Hepatocyte (in vitro differentiated cells): ENCODE results near the gene GRK4. TPM values are rescaled to one million over a fixed set of nuclear protein-coding genes. Genes with fewer than 3 reads are reported as not detected.

ENCODE experiments used
- DNase-seq: peaks from one replicate; pipeline ENCODE4 v3.0.0-alpha.2; 2016; ENCODE audit warnings: low spot score
- H2AFZ ChIP-seq: fragments of 200-600 bp; sonication (generic); 2 replicates; pipeline ENCODE4 v1.6.0; 2016; ENCODE audit warnings: antibody characterized with exemption, mild to moderate bottlenecking
- H3K27ac ChIP-seq: fragments of 200-600 bp; sonication (generic); 2 replicates; pipeline ENCODE4 v1.5.1; 2016; ENCODE audit warnings: mild to moderate bottlenecking
- H3K27me3 ChIP-seq: fragments of 200-600 bp; sonication (generic); 2 replicates; pipeline ENCODE4 v1.6.1; 2016
- H3K36me3 ChIP-seq: fragments of 200-600 bp; sonication (generic); replicated peaks from 2 replicates; pipeline ENCODE4 v1.5.1; 2016; ENCODE audit warnings: low read depth; ENCODE audit not compliant: insufficient read depth
- H3K4me1 ChIP-seq: fragments of 200-600 bp; sonication (generic); 2 replicates; pipeline ENCODE4 v1.5.1; 2016; ENCODE audit warnings: mild to moderate bottlenecking, moderate library complexity; ENCODE audit not compliant: insufficient read depth
- H3K4me2 ChIP-seq: fragments of 200-600 bp; sonication (generic); 2 replicates; pipeline ENCODE4 v1.6.0; 2016
- H3K4me3 ChIP-seq: fragments of 200-600 bp; sonication (generic); 2 replicates; pipeline ENCODE4 v1.5.1; 2016; ENCODE audit warnings: mild to moderate bottlenecking
- H3K79me2 ChIP-seq: fragments of 200-600 bp; sonication (generic); 2 replicates; pipeline ENCODE4 v1.6.0; 2017; ENCODE audit warnings: mild to moderate bottlenecking
- H3K9me2 ChIP-seq: fragments of 200-600 bp; sonication (generic); replicated peaks from 2 replicates; pipeline ENCODE4 v1.6.0; 2017; ENCODE audit warnings: mild to moderate bottlenecking; ENCODE audit not compliant: insufficient read depth
- H3K9me3 ChIP-seq: fragments of 200-600 bp; sonication (generic); 2 replicates; pipeline ENCODE4 v1.5.1; 2016; ENCODE audit warnings: low read depth, mild to moderate bottlenecking
- H4K20me1 ChIP-seq: fragments of 200-600 bp; sonication (generic); 2 replicates; pipeline ENCODE4 v1.6.0; 2016; ENCODE audit warnings: mild to moderate bottlenecking; ENCODE audit not compliant: insufficient read depth, poor library complexity, severe bottlenecking
- EZH2 ChIP-seq: fragments of 200-600 bp; sonication (generic); IDR thresholded peaks from 2 replicates; pipeline ENCODE4 v1.6.1; 2016; ENCODE audit warnings: antibody characterized with exemption, mild to moderate bottlenecking, borderline replicate concordance
- EZH2phosphoT487 ChIP-seq: fragments of 200-600 bp; sonication (generic); IDR thresholded peaks from one replicate; pipeline ENCODE4 v1.6.1; 2018; ENCODE audit warnings: antibody characterized with exemption, mild to moderate bottlenecking, low read depth, moderate library complexity; ENCODE audit not compliant: unreplicated experiment, severe bottlenecking
- WGBS: methylation state at CpG from one replicate; pipeline ENCODE4 v1.1.6; 2016; ENCODE audit warnings: low lambda C conversion rate; ENCODE audit errors: missing lambda C conversion rate; 5-methylcytosine and 5-hydroxymethylcytosine counted together
- polyA plus RNA-seq: library from polyadenylated mRNA; unstranded; fragments of >200 nt; fragmentation: Nextera tagmentation; extraction: Ambion mirVana; gene quantifications from 2 replicates; pipeline ENCODE4 v1.2.1, GENCODE V29; 2016
- total RNA-seq: library from RNA; depleted of rRNA; stranded (reverse); fragments of >200 nt; gene quantifications from 2 replicates; pipeline ENCODE4 v1.2.3, GENCODE V29; 2014
- TF ChIP-seq, protein P1 (sequence below): fragments of 200-600 bp; sonication (generic); IDR thresholded peaks from 2 replicates; pipeline ENCODE4 v1.5.1; 2016; ENCODE audit warnings: antibody characterized with exemption, mild to moderate bottlenecking; ENCODE audit not compliant: poor library complexity

The GRK4 gene
- total and polyA plus RNA-seq, 2 experiments from 2014 or later: 4.9 to 6.1 TPM

DNA sequence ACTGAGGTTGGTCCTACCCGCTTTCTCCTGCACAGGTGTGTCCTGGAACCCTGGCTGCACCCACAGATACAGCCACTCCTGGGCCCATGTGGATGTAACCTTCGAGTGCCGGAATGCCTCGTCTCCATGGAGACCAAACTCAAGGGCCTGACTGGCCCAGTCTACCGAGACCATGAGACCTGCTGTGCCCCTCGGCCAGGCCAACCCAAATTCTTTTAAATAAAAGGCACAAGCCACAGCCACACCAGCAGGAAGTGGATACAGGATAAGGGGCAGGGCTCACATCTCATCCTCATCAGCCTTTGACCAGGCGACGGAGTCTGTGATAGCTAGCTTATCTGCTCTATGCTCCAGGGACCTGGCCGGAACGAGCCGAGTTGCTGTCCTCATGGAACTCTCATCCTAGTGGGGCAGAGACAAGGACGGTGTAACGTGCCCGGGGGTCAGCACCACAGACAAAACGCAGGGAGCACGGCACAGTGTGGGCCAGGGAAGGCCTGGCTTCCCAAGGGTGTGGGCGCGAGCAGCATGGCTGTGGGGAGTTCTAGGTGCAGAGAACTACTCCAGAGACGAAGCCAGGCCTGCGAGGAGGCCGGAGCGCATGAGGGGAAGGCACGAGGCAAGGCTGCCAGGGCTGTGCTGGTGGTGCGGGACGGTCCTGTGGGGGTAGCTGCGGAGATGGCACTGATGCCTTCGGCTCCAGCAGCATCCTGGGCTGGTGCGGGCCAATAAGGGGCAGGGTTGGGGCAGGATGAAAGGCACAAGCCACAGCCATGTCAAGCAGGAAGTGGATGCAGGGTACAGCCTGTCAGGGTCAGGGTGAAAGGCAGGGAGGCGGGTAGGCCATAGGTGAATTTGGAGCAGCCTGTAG lies 22.9 kb upstream of the GRK4 start:
- Histone ChIP-seq H3K27ac (no peak overlapping the region), H3K4me2 (no peak overlapping the region), H3K9me3 (no peaks in the 10 kb centered on the region), H3K4me1 (peaks cover 16% of the 10 kb centered on the region), H3K4me3 (no peak overlapping the region), H3K79me2 (peaks cover 13% of the 10 kb centered on the region), H2AFZ (no peak overlapping the region), H3K27me3 (no peaks in the 10 kb centered on the region), H3K9me2 (no peaks in the 10 kb centered on the region), H3K36me3 (no peaks in the 10 kb centered on the region), H4K20me1 (no peaks in the 10 kb centered on the region)
- peak; percentile 3 for DNase-seq
- 97% methylated on average over 29 of the region's 29 CpGs for WGBS
- TF ChIP-seq EZH2 (no peak), EZH2phosphoT487 (no peak)
- TF ChIP-seq, protein P1, sequence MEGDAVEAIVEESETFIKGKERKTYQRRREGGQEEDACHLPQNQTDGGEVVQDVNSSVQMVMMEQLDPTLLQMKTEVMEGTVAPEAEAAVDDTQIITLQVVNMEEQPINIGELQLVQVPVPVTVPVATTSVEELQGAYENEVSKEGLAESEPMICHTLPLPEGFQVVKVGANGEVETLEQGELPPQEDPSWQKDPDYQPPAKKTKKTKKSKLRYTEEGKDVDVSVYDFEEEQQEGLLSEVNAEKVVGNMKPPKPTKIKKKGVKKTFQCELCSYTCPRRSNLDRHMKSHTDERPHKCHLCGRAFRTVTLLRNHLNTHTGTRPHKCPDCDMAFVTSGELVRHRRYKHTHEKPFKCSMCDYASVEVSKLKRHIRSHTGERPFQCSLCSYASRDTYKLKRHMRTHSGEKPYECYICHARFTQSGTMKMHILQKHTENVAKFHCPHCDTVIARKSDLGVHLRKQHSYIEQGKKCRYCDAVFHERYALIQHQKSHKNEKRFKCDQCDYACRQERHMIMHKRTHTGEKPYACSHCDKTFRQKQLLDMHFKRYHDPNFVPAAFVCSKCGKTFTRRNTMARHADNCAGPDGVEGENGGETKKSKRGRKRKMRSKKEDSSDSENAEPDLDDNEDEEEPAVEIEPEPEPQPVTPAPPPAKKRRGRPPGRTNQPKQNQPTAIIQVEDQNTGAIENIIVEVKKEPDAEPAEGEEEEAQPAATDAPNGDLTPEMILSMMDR: no peak

DNA sequence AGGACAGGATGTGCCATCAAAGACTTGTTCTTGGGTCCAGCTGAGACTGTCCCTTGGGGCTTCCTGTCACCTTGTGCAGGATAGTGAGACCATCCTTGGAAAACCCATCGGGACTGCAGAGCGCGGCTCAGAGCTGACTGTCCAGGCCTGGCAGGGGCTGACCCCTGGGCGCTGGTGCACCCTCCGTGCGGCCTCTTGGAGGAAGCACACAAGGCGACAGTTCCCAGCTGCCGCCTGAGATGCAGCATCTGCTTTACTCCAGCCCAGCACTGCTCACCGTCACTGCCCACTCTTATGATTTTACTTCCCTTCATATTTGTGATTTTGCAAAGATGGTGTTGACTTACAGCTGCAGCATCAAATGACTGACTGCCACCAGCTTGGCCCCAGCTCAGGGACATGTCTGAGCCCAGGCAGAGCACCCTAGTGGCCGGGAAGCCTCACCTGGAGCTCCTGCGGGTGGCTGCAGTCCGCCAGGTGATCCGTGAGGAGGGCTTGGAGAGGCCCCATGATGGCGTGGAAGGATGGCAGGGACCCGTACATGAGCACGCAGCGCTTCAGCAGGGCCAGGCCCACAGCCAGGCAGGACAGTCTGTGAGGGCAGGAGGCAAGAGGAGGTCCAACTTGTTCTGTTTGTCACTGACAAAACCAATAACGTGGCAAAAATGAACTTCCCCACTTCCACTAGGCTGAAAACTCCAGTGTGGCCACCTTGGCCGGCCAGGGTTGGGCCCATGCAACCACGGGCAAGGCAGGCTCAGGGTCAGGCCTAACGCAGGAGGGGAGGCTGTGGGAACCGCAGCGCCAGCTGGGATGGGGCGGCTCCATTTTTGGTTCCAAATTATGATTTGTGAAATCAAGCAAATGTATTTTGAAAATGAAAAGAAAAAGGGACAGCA lies 22.0 kb upstream of the GRK4 start:
- WGBS: 96% methylated on average over 24 of the region's 24 CpGs
- Histone ChIP-seq H3K9me2 (no peaks in the 10 kb centered on the region), H3K4me3 (no peak overlapping the region), H3K4me1 (peaks cover 7% of the 10 kb centered on the region), H2AFZ (no peak overlapping the region), H3K27me3 (no peaks in the 10 kb centered on the region), H3K4me2 (no peak overlapping the region), H3K79me2 (peaks cover 5% of the 10 kb centered on the region), H3K36me3 (no peaks in the 10 kb centered on the region), H4K20me1 (no peaks in the 10 kb centered on the region), H3K27ac (no peak overlapping the region), H3K9me3 (no peaks in the 10 kb centered on the region)
- DNase-seq: peak; percentile 5
- TF ChIP-seq EZH2: no peak
- no peak for TF ChIP-seq EZH2phosphoT487
- TF ChIP-seq, protein P1: no peak

DNA sequence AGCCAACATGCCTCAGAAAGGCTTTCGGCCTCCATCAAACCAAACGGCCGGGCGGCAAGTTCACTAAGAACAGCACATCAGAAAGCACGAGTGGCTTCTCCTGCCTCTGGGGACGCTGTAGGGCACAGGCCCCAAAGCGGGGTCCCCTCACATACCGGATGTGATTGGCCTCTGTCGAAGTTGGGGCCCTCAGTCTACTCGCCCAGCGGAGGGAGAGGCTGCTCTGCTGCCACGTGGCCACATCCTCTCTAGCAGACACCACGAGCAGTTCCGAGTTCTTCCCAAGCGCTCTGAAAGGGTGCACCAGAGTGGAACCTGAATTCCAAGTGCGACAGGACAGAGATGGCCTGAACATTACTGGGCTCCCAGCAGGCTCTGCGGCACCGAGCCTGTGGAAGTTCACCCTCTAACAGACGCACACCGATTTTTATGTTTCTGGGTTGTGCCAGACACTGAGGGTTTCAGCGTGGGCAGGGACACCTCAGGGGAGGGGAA lies 21.3 kb upstream of the GRK4 start:
- no peak overlapping the region for H3K4me2 ChIP-seq
- H2AFZ ChIP-seq: no peak overlapping the region
- H4K20me1 ChIP-seq: no peaks in the 10 kb centered on the region
- no peaks in the 10 kb centered on the region for H3K9me3 ChIP-seq
- no peak overlapping the region for H3K4me3 ChIP-seq
- H3K79me2 ChIP-seq: no peaks in the 10 kb centered on the region
- H3K4me1 ChIP-seq: peaks cover under 1% of the 10 kb centered on the region
- H3K27me3 ChIP-seq: no peaks in the 10 kb centered on the region
- TF ChIP-seq, protein P1: no peak
- TF ChIP-seq EZH2phosphoT487 (no peak), EZH2 (no peak)
- WGBS: 96% methylated on average over 21 of the region's 21 CpGs
- DNase-seq: no peak
- no peak overlapping the region for H3K27ac ChIP-seq
- H3K36me3 ChIP-seq: no peaks in the 10 kb centered on the region
- H3K9me2 ChIP-seq: no peaks in the 10 kb centered on the region
